Measurements from ENCODE around the gene SEPHS2. TPM values are rescaled to one million over a fixed set of nuclear protein-coding genes. Genes with fewer than 3 reads are reported as not detected.
"Not testable (repeated sequence)": the region's sequence is repeated elsewhere in the genome, so short reads cannot be mapped to it uniquely, and the experiment has no call there.

SEPHS2 gene
- total and polyA plus RNA-seq, 4 experiments from 2014 or later: 42.0 to 65.9 (median 50.4) TPM

GRCh38 chr16:30457743-30458560 lies 12.3 kb upstream of the SEPHS2 start:
- Histone ChIP-seq H3K27ac (ENCODE audit: low read depth, low read length) (peak overlapping the region; percentile 48), H3K4me1 (ENCODE audit: insufficient read depth, low read length) (peaks cover 35% of the 10 kb centered on the region), H3K36me3 (ENCODE audit: insufficient read depth, low read length) (no peaks in the 10 kb centered on the region), H3K9me3 (ENCODE audit: control insufficient read depth in 1 of 2, low read length in 2 of 2) (no peaks in the 10 kb centered on the region), H3K4me3 (ENCODE audit: low read length in 2 of 2) (no peak overlapping the region), H3K27me3 (ENCODE audit: insufficient read depth, low read length) (no peaks in the 10 kb centered on the region)
- ChIA-PET POLR2A (ENCODE audit: partially characterized antibody) (interaction anchor here (0.6 to 29.5 kb wide), 22 partner anchors 9 to 393 kb away, joined by 3 to 1162 read pairs (median 6); partner anchors contain the start of genes ALDOA, DCTPP1, ITGAL and PRR14), CTCF (ENCODE audit: partially characterized antibody) (interaction anchor here (1.0 to 8.1 kb wide), 8 partner anchors 9 to 171 kb away, joined by 3 to 95 read pairs (median 6); partner anchors contain the start of genes DCTPP1 and ITGAL)
- Mint-ChIP-seq H3K27me3 (no peaks in the 10 kb centered on the region), H3K36me3 (no peaks in the 10 kb centered on the region), H3K4me3 (peak overlapping the region; percentile 44 to 81 (median 70)), H3K4me1 (peaks cover 18 to 49% (median 31%) of the 10 kb centered on the region in 4 donors), H3K27ac (peak overlapping the region; percentile 87 to 95 (median 89)), H3K9me3 (peaks cover 0 to 2% (median 0%) of the 10 kb centered on the region in 8 donors)
- DNase-seq: no peak
- intact Hi-C loops (cut with micrococcal nuclease): loop anchor here (1.0 kb wide), 1 partner anchor 14 kb away; the partner anchor contains the start of gene ITGAL

GRCh38 chr16:30457256-30457655 lies 11.6 kb upstream of the SEPHS2 start:
- Mint-ChIP-seq H3K27me3 (no peaks in the 10 kb centered on the region), H3K27ac (peak overlapping the region in 6 of 7 donors; percentile 24 to 89 (median 56)), H3K36me3 (no peaks in the 10 kb centered on the region), H3K4me1 (peaks cover 18 to 49% (median 31%) of the 10 kb centered on the region in 4 donors), H3K9me3 (peaks cover 0 to 2% (median 0%) of the 10 kb centered on the region in 8 donors), H3K4me3 (peak overlapping the region in 2 of 8 donors; percentile 39 to 62)
- intact Hi-C loops (cut with micrococcal nuclease): no loop called here
- Histone ChIP-seq H3K27me3 (ENCODE audit: insufficient read depth, low read length) (no peaks in the 10 kb centered on the region), H3K4me3 (ENCODE audit: low read length in 2 of 2) (no peak overlapping the region), H3K4me1 (ENCODE audit: insufficient read depth, low read length) (peaks cover 35% of the 10 kb centered on the region), H3K9me3 (ENCODE audit: control insufficient read depth in 1 of 2, low read length in 2 of 2) (no peaks in the 10 kb centered on the region), H3K27ac (ENCODE audit: low read depth, low read length) (no peak overlapping the region), H3K36me3 (ENCODE audit: insufficient read depth, low read length) (no peaks in the 10 kb centered on the region)
- ChIA-PET POLR2A (ENCODE audit: partially characterized antibody) (interaction anchor here (0.7 to 29.5 kb wide), 10 partner anchors 8 to 194 kb away, joined by 4 to 1162 read pairs (median 11); partner anchors contain the start of genes DCTPP1, ITGAL, PRR14 and SEPHS2), CTCF (ENCODE audit: partially characterized antibody) (interaction anchor here (1.1 to 8.1 kb wide), 8 partner anchors 8 to 57 kb away, joined by 3 to 95 read pairs (median 10); partner anchors contain the start of genes DCTPP1 and ITGAL)
- DNase-seq: no peak

GRCh38 chr16:30456302-30456701 lies 10.6 kb upstream of the SEPHS2 start:
- Histone ChIP-seq H3K27me3 (ENCODE audit: insufficient read depth, low read length) (no peaks in the 10 kb centered on the region), H3K27ac (ENCODE audit: low read depth, low read length) (no peak overlapping the region), H3K4me3 (ENCODE audit: low read length in 2 of 2) (no peak overlapping the region), H3K9me3 (ENCODE audit: control insufficient read depth in 1 of 2, low read length in 2 of 2) (no peaks in the 10 kb centered on the region), H3K36me3 (ENCODE audit: insufficient read depth, low read length) (no peaks in the 10 kb centered on the region), H3K4me1 (ENCODE audit: insufficient read depth, low read length) (peaks cover 35% of the 10 kb centered on the region)
- Mint-ChIP-seq H3K4me1 (peaks cover 18 to 49% (median 29%) of the 10 kb centered on the region in 4 donors), H3K27me3 (no peaks in the 10 kb centered on the region), H3K4me3 (no peak overlapping the region), H3K27ac (peak overlapping the region in 4 of 7 donors; percentile 19 to 89 (median 58)), H3K36me3 (no peaks in the 10 kb centered on the region), H3K9me3 (peaks cover 0 to 2% (median 0%) of the 10 kb centered on the region in 8 donors)
- intact Hi-C loops (cut with micrococcal nuclease): no loop called here
- ChIA-PET POLR2A (ENCODE audit: partially characterized antibody) (interaction anchor here (0.5 to 29.5 kb wide), 7 partner anchors 11 to 95 kb away, joined by 3 to 1162 read pairs (median 5); partner anchors contain the start of genes ITGAL, SEPHS2 and ZNF747), CTCF (ENCODE audit: partially characterized antibody) (interaction anchor here (0.7 to 8.1 kb wide), 8 partner anchors 7 to 173 kb away, joined by 3 to 95 read pairs (median 10); partner anchors contain the start of genes DCTPP1 and ITGAL)
- DNase-seq: no peak

- H3K36me3 ChIP-seq (ENCODE audit: insufficient read depth, low read length); intact Hi-C loops (cut with micrococcal nuclease); DNase-seq; H3K27ac Mint-ChIP-seq; H3K27ac ChIP-seq (ENCODE audit: low read depth, low read length); H3K9me3 ChIP-seq (ENCODE audit: control insufficient read depth in 1 of 2, low read length in 2 of 2); H3K27me3 ChIP-seq (ENCODE audit: insufficient read depth, low read length); H3K9me3 Mint-ChIP-seq; H3K4me3 Mint-ChIP-seq; H3K4me3 ChIP-seq (ENCODE audit: low read length in 2 of 2); H3K27me3 Mint-ChIP-seq; H3K36me3 Mint-ChIP-seq: not testable (repeated sequence)
- H3K4me1 Mint-ChIP-seq: peaks cover 16 to 47% (median 25%) of the 10 kb centered on the region in 4 donors
- ChIA-PET CTCF (ENCODE audit: partially characterized antibody) (interaction anchor here (1.2 to 1.3 kb wide), 2 partner anchors 23 to 83 kb away, joined by 3 read pairs; no protein-coding TSS in a partner anchor), POLR2A (ENCODE audit: partially characterized antibody) (interaction anchor here (1.0 to 29.5 kb wide), 2 partner anchors 33 to 65 kb away, joined by 3 to 1162 read pairs; partner anchors contain the start of gene ITGAL)
- H3K4me1 ChIP-seq (ENCODE audit: insufficient read depth, low read length): peaks cover 36% of the 10 kb centered on the region
Observed at GRCh38 chr16:30452709-30453580, 7.3 kb upstream of the SEPHS2 start.

GRCh38 chr16:30449116-30449435 lies 3.4 kb upstream of the SEPHS2 start:
- no peaks in the 10 kb centered on the region for H3K27me3 ChIP-seq (ENCODE audit: insufficient read depth, low read length)
- Mint-ChIP-seq H3K4me1 (peaks cover 18 to 36% (median 30%) of the 10 kb centered on the region in 4 donors), H3K27me3 (no peaks in the 10 kb centered on the region), H3K27ac (no peak overlapping the region), H3K4me3 (no peak overlapping the region), H3K36me3 (peaks cover 4% of the 10 kb centered on the region in 2 donors), H3K9me3 (no peaks in the 10 kb centered on the region)
- CTCF ChIA-PET (ENCODE audit: partially characterized antibody): interaction anchor here (0.7 to 7.7 kb wide), 26 partner anchors 10 to 183 kb away, joined by 3 to 143 read pairs (median 9); partner anchors contain the start of genes DCTPP1, ITGAL, ZNF747 and ZNF764
- no peak overlapping the region for H3K4me3 ChIP-seq (ENCODE audit: low read length in 2 of 2)
- H3K27ac ChIP-seq (ENCODE audit: low read depth, low read length): no peak overlapping the region
- no peaks in the 10 kb centered on the region for H3K36me3 ChIP-seq (ENCODE audit: insufficient read depth, low read length)
- intact Hi-C loops (cut with micrococcal nuclease): loop anchor here (1.0 to 2.0 kb wide), 3 partner anchors 23 to 149 kb away; partner anchors contain the start of genes ITGAL and ZNF747
- POLR2A ChIA-PET (ENCODE audit: partially characterized antibody): interaction anchor here (0.6 to 29.5 kb wide), 8 partner anchors 9 to 149 kb away, joined by 3 to 1162 read pairs (median 6); partner anchors contain the start of genes DCTPP1, ITGAL and ZNF785
- H3K9me3 ChIP-seq (ENCODE audit: control insufficient read depth in 1 of 2, low read length in 2 of 2): no peaks in the 10 kb centered on the region
- no peak for DNase-seq
- H3K4me1 ChIP-seq (ENCODE audit: insufficient read depth, low read length): peaks cover 35% of the 10 kb centered on the region

- Mint-ChIP-seq H3K27ac (no peak overlapping the region), H3K36me3 (peaks cover 15 to 16% of the 10 kb centered on the region in 2 donors), H3K4me1 (peaks cover 27 to 47% (median 40%) of the 10 kb centered on the region in 4 donors), H3K9me3 (no peaks in the 10 kb centered on the region), H3K4me3 (peak overlapping the region in 3 of 8 donors; percentile 1 to 51 (median 30)), H3K27me3 (no peaks in the 10 kb centered on the region)
- H3K4me3 ChIP-seq (ENCODE audit: low read length in 2 of 2): no peak overlapping the region
- DNase-seq: no peak
- H3K36me3 ChIP-seq (ENCODE audit: insufficient read depth, low read length): no peaks in the 10 kb centered on the region
- H3K27ac ChIP-seq (ENCODE audit: low read depth, low read length): no peak overlapping the region
- no peaks in the 10 kb centered on the region for H3K9me3 ChIP-seq (ENCODE audit: control insufficient read depth in 1 of 2, low read length in 2 of 2)
- intact Hi-C loops (cut with micrococcal nuclease): loop anchor here (2.0 kb wide), 1 partner anchor 87 kb away; the partner anchor contains the start of gene ZNF747
- POLR2A ChIA-PET (ENCODE audit: partially characterized antibody): interaction anchor here (1.5 to 29.5 kb wide), 3 partner anchors 18 to 86 kb away, joined by 3 to 1162 read pairs (median 8); partner anchors contain the start of genes DCTPP1 and ITGAL
- no peaks in the 10 kb centered on the region for H3K27me3 ChIP-seq (ENCODE audit: insufficient read depth, low read length)
- CTCF ChIA-PET (ENCODE audit: partially characterized antibody): interaction anchor here (0.8 to 7.7 kb wide), 13 partner anchors 11 to 183 kb away, joined by 3 to 143 read pairs (median 10); partner anchors contain the start of genes DCTPP1, ITGAL, ZNF747 and ZNF764
- H3K4me1 ChIP-seq (ENCODE audit: insufficient read depth, low read length): peaks cover 45% of the 10 kb centered on the region
Observed at GRCh38 chr16:30447512-30448226, 2.0 kb upstream of the SEPHS2 start.
